Inferior parietal cortex (tissue), 1 donor: Measurements from ENCODE around the gene SRSF6.
A peak's percentile ranks its signal among the peaks of the same experiment; 100 is the strongest.
"Not testable (repeated sequence)": the region's sequence is repeated elsewhere in the genome, so short reads cannot be mapped to it uniquely, and the experiment has no call there.

ENCODE experiments used
- DNase-seq: peaks from one replicate; pipeline ENCODE4 v3.0.0-alpha.2; 2016; ENCODE audit errors: extremely low spot score

SRSF6 gene

DNA sequence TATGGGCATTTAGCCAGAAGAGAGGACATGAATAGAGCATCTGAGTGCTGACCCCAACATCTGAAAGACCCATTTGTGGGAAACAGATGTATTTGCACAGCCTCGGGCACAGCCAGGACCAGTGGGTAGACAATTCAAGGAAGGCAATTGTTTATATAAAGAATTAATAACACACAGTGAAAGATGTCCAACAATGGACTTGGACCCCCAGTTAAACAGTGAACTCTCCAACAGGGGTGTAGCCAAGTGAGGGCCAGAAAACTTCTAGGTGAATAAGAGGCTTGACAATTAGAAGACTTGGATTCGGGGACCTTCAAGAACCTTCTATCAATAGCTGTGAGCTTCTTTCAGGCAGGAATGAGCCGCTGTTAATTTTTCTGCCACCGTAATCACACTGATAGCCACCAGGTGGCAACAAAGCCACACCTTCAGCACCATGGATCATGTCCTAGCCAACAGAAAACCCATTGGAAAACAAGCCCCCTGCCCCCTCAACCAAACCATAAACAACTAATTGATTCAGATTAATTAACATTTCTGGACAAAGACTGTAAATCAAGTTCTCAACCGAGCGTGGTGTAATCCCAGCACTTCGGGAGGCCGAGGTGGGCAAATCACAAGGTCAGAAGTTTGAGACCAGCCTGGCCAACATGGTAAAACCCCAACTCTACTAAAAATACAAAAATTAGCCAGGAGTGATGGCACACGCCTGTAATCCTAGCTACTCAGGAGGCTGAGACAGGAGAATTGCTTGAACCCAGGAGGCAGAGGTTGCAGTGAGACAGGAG lies 8.8 kb upstream of the SRSF6 start:
- peak; percentile 62 for DNase-seq

DNA sequence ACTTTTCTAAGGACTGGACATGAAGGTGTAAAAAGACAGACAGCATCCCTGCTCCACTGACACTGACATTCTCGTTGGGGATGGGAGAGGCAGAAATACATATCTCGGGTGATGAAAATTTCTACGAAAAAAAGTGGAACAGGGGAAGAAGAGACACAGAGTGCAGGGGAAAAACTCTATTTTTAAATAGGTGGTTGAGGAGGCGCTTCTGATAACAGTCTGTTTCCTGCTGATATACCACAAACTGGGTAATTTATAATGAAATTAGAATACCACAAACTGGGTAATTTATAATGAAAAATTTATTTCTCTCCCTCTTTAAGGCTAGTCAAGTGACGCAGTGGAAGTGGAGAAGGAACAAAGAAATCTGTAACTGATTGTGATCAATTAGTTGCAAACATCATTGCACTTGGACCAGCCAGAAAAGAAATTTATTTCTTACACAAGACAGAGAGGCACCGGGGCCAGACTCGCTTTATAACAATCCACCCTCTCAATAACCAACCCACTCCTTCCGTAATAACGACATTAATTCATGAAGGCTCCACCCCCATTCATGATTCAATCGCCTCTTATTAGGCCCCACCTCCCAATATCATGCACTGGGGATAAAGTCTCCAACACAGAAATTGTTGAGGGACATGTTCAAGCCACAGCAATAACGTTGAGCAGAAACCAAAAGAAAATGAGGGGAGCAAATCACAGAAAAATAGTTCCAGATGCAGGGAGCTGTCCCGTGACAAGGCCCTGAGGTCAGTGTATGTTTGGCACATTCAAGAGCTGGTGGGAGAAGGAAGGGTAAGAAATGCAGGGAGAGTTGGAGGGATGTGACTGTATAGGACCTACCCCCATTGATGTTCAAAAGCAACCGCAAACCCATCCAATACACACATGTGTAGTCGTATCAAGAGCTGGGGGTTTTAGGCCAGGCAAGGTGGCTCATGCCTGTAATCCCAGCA lies 6.6 kb upstream of the SRSF6 start:
- DNase-seq = no peak

DNA sequence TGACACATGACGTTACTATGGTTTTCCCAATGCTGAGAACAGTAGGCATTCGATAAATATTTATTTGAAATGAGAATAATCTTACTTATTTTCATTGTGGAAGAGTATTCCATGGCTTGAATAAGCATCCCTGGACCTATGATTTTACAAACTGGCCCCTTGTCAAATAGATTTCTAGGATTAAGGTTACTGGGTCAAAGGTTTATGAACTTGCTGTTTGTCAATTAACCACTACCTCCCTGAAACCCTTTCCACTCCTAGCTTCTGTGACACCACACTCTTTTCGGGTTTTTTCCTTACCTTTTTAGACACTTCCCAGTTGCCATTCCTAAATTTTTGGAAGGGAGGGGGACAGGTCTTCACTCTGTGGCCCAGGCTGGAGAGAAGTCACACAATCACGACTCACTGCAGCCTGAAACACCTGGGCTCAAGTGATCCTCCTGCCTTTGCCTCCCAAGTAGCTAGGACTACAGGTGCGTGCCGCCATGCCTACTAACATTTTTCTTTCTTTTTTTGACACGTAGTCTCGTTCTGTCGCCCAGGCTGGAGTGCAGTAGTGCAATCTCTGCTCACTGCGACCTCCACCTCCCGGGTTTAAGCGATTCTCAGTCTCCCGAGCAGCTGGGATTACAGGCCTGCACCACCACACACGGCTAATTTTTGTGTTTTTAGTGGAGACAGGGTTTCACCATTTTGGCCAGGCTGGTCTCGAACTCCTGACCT lies 5.1 kb upstream of the SRSF6 start:
- no peak for DNase-seq

DNA sequence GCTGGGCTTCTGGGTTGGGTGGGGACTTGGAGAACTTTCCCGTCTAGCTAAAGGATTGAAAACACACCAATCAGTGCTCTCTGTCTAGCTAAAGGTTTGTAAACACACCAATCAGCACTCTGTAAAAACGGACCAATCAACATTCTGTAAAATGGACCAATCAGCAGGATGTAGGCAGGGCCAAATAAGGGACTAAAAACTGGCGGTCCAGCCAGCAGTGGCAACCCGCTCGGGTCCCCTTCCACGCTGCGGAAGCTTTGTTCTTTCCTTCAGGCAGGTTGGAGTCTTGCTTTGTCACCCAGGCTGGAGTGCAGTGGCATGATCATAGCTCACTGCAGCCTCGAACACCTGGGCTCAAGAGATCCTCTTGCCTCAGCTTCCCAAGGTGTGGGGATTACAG lies 1.4 kb upstream of the SRSF6 start:
- not testable (repeated sequence) for DNase-seq

DNA sequence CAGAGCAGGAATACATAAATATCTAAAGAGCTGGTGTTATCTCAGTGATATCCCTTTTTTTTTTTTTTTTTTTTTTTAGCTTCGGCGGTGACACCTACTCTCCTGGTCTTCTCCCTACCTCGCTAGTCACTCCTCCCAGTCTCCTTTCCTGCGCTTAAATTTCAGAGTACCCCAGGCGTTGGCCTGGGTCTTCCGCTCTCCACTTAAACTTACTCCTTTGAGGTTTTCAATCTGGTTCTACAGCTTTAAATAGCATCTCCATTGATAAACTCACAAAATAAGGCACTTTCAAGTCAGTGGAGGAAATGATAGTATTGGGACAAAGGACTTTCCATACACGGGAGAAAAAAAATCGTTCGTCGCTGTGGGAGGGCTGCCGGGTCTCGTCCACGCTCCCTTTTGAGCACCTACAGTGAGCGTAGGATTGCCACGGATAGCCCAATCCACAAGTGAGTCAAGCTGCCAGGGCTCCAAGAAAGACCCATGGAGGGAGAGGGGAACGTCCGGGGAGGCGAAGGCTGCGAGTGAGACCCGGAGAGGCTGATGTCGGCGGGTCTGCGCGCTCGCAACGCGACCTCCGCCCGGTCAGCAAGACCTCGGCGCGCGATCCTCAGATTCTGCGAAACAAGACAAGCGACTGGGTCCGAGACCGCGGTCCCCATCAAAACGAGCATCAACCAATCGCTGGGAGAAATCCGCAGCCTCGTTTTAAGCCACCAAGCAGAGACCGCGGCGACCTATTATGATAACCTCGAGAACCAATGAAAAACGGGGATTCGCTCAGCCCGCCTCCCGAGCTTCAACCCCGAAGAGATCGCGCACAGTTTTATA lies 672 bp upstream of the SRSF6 start:
- DNase-seq = peak; percentile 94

DNA sequence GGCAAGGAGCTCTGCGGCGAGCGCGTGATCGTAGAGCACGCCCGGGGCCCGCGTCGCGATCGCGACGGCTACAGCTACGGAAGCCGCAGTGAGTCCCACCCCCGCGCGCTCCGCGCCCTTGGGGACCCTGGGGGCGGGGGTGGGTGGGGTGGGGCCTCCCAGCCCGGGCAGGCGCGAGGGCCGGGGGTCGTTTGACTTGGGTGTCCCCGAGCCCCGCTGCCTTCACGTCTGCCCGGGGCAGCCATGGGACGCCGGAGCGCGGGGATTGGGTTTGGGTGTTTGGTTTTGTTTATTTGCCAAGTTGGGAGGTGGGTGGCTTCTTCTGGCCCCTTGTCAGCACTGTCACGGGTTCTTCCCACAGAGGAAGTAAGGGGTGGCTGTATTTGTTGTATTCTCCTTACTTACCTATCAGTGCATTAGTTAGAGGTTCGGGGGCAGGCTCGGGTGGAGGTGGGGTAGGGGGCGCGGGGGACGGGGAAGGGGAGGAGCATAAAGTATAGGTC lies 777 bp downstream of the SRSF6 start:
- DNase-seq = no peak

DNA sequence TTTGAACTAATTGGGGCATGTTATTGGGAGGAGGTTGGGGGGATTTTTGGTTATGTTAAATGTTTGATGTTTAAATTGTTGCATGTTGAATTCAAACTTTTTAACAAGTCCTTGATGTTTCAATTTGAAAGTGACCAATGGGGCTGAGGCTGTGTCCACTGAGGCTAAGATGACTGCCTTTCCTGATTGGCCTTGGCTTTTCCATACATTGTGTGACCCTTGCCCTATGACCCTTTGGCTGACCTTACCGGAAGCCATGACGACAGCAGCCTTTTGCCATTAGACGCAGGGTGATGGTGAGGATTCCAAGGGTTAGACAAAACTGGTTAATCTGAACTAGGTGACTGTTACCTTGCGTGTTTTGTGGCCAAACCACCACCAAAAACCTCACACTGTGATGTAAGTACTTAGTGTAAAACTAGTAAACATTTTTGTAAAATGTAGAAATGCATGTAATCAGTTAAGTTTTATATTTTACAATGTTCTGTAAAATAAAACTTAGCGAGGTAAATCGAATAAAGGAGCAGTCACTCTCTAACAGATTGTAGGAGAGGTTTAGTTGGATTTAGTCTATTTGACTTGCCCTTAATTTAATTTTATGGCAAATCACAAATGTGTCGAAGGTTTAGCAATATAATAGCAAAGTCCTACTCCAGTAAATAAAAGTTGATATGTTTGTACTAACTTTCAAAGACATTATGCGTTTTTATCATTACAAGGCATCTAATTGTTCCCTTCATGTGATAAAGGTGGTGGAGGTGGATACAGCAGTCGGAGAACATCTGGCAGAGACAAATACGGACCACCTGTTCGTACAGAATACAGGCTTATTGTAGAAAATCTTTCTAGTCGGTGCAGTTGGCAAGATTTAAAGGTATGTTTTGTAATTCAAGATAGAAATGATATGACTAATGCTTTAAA lies 1.6 kb downstream of the SRSF6 start:
- no peak for DNase-seq

DNA sequence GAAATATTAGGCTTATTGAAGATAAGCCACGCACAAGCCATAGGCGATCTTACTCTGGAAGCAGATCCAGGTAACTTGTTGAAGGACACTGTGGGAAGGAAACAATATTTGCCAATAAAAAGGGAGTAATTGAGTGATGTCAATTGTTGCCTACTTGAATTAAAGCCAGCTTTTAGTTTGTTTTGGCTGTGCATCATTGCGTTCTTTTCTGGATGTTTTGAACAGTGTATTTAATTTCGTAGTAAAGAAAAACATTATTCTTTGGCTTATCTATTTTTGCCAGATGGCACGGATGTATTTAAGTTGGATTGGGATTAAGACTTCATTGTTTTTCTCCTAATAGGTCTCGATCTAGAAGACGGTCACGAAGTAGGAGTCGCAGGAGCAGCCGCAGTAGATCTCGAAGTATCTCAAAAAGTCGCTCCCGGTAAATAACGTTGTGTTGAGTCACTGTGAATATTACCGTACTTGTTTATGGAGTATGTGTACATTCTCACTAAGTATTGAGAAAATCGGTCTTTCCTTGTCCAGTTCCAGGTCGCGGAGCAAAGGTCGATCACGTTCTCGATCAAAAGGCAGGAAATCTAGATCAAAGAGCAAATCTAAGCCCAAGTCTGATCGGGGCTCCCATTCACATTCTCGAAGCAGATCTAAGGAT lies 2.6 kb downstream of the SRSF6 start:
- no peak for DNase-seq

DNA sequence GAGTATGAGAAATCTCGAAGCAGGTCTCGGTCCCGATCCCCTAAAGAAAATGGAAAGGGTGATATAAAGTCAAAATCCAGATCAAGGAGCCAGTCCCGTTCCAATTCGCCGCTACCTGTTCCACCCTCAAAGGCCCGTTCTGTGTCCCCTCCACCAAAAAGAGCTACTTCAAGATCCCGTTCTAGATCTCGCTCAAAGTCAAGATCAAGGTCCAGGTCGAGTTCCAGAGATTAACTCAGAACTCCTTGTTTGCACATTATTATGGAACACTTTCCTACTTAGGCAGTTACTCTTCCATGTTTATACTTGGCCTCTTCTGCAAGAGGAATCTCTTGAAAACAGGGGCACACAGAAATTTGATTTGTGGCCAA lies 3.1 kb downstream of the SRSF6 start:
- DNase-seq = no peak

DNA sequence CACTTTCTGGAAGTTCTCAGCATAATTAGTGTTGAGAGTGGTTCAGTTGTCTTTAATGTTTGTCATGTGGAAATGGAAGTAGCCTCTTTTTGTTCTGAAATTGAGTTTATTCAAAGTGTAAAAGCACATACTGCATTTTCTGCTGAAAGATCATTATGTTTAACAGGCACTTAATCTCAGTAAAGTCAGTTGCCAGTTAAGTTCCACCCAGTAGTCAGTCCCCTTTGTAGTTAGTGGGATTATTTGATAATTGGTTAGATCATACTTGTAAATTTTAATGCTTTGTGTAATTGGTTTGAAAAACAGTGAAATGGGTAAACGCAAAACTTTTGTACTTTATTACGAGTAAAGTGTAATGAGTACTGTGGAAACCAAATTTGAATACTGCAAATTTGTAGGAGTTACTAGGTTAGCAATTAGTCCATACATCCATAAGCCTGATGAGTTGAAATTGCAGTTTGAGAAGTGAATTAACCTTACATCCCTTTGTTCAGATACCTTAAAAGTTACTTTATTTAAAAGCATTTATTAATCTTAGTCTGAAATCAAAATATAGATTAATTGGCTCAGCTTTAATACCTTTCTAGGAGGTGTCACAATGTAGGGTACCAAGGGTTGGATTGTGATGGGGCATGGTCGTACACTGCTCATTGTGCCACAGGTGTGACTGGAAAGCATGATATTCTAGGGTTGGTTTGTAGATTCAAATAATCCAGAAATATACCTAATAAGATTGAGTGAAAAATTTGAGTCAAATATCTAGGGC lies 4.4 kb downstream of the SRSF6 start:
- no peak for DNase-seq

DNA sequence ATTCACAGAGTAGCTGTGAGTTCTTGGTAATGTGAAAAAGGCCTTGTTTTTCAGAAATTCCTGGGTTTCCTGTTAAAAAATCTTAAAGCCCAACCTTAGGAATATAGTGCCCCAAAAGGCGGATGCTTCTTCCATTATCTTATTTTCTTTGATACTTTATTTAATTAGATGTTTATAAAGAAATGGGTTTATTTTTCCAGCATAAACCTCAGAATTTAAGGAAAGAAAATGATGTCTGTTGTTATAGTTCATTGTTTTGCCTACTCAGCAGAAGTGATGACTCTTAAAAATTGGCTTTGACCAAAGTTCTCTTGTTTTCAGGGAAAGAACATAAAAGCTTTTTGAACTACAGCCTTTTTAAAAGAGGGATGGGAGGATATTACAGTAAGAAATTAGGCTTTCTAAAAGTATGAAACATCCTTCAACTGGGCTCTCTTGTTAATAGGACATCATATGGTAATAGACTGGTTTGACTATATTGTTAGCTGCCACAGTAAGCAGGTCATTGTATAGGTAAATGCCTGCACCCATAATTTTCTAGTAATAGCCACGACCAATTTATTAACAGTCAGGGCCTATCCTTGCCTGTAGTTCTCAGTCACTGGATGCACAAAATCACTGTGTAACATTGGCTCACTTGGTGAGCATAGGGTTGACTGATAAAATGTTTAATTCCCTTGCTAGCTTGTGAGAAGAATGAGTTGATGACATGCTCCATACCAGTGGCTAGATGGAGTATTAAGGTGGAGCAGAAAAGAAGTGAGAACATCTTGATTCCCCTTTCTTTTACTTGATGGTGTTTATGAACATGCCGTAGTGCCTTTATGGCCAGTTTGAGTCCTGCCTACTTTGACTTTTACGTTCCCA lies 5.2 kb downstream of the SRSF6 start:
- no peak for DNase-seq

DNA sequence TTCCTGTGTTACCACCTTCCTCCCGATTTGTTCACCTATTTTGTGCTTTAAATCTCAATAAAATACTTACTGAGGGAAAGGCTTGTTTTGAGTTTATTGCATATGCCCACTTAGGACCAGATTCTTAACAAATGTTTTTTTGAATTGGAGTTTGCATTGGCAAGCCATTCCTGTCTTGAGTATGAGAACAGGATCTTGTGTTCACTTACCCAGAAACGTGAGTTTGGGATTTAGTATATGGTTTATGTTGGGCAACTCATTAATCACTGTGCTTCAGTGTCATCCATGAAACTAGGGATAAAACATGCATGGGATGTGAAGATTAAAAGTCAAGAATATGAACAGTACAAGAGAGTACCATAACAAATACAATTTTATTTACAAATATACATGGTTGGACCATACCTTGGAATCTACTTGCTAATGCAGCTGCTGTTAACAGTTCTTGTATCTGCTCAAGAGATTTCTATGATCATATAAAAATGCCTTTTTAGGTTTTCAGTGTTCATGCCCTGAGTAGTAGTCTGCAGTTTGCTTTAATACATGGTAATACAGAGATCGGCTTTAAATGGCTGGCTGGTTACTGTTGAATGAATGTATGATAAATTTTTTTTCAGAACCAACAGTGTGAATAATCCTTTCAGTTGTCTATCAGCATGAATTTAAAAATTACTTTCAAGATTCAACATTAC lies 6.0 kb downstream of the SRSF6 start:
- DNase-seq = no peak

DNA sequence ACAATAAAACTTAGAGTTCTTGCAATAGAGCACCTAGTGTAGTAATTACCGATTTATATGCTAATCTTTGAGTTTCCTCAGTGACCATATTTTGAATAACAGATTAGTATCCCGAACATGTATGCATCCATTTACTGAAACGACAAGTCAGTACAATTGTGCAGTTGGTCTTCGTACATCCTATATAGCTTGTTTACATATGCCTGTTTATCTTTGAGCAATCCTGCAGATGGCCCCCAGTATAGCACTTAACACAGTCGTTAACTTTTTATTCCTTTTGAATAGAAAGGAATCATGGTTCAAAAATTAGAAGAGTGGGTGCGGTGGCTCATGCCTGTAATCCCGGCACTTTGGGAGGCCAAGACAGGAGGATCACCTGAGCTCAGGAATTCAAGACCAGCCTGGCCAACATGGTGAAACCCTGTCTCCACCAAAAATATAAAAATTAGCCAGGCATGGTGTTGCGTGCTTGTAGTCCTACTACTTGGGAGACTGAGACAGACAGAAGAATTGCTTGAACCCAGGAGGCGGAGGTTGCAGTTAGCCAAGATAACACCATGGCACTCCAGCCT lies 6.6 kb downstream of the SRSF6 start:
- DNase-seq = no peak

DNA sequence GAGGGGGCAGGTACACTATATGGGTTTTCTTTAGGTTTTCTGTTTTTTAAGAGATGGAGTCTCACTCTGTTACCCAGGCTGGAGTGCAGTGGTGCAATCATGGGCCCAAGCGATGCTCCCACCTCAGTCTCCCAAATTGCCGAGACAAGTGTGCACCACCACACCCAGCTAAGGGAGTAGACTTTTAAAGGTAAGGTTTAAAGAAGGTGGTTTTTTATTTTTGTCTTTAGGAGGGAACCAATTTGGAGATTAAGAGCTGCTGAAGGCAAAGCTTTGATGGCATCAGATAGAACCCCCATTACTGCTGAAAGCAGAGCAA lies 7.9 kb downstream of the SRSF6 start:
- no peak for DNase-seq

DNA sequence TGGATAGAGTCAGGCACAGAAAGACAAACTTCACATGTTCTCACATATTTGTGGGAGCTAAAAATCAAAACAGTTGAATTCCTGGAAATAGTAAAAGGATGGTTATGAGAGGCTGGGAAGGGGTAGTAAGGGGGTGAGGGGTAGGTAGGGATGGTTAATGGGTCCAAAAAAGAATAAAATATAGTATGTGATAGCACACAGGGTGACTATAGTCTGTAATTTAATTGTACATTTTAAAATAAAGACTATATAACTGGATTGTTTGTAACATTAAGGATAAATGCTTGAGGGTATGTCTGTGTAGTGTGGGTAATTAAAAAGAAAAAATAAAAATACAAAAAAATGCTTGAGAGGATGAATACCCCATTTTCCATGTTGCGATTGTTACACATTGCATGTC lies 9.9 kb downstream of the SRSF6 start:
- DNase-seq = no peak

DNA sequence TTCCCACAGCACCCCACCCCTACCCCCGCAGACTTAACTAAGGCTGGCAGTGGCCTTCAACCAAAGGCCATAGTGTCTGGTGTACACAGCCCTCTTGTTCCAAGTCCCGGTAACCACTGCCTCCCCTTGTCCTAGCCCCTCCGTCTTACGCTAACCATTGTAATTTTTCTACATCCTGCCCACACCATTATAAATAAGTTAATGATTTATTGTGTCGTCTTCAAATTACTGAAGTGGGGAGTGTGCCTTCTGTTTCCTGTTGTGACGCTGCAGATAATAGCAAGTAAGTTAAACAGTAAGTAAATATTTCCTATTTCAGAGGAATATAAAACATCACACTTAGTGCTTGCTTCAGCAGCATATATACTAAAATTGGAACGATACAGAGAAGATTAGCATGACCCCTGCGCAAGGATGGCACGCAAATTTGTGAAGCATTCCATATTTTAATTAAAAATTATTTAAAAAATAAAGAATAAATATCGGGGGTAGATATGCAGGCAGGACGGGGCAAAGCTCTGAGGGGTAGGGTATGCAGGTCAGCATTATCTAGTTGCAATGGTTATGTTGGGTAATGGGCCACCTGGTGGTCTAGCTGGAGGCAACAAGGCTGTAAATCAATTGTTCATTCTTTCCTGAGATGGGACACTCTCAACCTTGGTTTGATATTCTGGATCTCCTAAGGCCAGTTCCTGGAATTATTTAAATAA lies 15.1 kb downstream of the SRSF6 start:
- DNase-seq = no peak

DNA sequence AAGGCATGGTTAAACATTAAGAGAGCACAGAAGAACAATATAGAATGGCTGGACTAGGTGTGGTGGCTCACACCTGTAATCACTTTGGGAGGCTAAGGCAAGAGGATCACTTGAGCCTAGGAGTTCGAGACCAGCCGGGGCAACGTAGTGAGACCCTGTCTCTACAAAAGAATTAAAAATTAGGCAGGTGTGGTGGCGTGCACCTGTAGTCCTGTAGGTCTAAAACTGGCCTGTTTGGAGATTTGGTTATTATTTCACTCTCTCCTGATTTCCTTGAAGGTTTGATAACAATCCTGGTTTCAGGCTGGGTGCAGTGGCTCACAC lies 15.6 kb downstream of the SRSF6 start:
- no peak for DNase-seq
